GM12873 (cell line): ENCODE results near the gene LGR5.

Experiments
- CTCF ChIP-seq: IDR thresholded peaks from 2 replicates; pipeline ENCODE4 v1.5.1; 2012; ENCODE audit warnings: low read depth, mild to moderate bottlenecking, moderate library complexity, low read length, control low read depth; ENCODE audit not compliant: insufficient read depth; ENCODE audit errors: missing control alignments

LGR5 gene

DNA sequence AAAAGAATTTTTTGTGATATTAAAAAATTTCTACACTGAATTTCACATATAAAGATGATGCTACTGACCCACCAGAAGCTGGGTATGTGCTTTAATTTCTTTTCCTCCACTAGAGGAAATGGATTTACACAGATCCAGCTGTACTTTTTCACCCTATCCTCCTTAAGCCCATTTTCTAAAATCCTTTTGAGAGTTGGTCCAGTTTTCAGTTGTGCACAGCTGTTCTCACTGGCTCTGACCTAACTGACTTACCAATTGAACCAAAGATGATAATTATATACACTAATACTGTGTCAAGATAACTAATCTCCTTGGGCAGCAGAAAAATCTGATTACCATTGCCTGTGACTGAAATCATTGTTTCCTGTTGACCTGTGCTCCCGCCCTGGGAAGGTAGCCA is 115.6 kb downstream of the LGR5 start:
- TF ChIP-seq CTCF: no peak

DNA sequence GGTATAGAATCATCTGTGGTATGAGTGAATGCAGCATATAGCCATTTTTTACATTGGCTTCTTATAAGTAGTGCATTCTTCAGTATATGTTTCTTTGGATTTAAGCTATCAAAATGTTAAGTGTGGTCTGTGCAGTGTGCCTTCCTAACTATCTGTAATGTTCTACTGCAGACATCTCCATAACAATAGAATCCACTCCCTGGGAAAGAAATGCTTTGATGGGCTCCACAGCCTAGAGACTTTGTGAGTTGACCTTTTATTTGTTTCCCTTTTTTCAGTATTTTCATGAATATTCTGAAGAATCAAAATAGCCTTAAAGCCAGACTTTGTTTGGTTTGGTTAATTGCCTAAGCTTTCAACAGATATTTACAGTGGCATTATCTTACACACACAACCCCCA is 116.8 kb downstream of the LGR5 start:
- TF ChIP-seq CTCF: no peak

DNA sequence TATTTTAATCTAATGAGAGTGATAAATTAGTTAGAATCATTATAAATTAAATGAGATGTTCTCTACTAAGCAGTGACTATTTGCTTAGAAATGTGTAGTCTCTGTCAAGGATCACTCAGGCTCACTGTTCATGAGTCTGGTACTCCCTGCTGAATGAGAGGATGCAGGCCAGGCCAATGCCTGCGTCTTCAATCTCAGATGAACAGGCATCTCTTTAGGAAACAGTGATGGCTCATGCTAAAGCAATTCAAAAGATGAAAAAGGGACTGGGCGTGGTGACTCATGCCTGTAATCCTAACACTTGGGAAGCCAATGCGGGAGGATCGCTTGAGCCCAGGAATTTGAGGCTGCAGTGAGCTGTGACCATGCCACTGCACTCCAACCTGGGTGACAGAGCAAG is 117.3 kb downstream of the LGR5 start:
- TF ChIP-seq CTCF: no peak

GRCh38 chr12:71558445-71558844 is 118.8 kb downstream of the LGR5 start:
- no peak for TF ChIP-seq CTCF

- no peak for TF ChIP-seq CTCF
Measured at GRCh38 chr12:71562676-71563595, 123.3 kb downstream of the LGR5 start.

GRCh38 chr12:71565535-71565934 is 125.9 kb downstream of the LGR5 start:
- TF ChIP-seq CTCF: no peak

- TF ChIP-seq CTCF: no peak
Measured at GRCh38 chr12:71566655-71567054, 127.1 kb downstream of the LGR5 start.
